GM21423 (cell line): Measurements from ENCODE around the gene TM4SF18.

Experiments
- ATAC-seq: cut with Tn5 transposase; IDR thresholded peaks from one replicate; pipeline ENCODE4 v1.9.1; 2021; ENCODE audit warnings: mild to moderate bottlenecking, moderate library complexity; ENCODE audit not compliant: unreplicated experiment

The TM4SF18 gene

GRCh38 chr3:149331396-149331795 is 2.0 kb downstream of the TM4SF18 start:
- no peak for ATAC-seq

GRCh38 chr3:149330609-149331331 is 2.7 kb downstream of the TM4SF18 start:
- no peak for ATAC-seq

- ATAC-seq, result no peak
Measured at GRCh38 chr3:149327156-149327555, 6.3 kb downstream of the TM4SF18 start.

- ATAC-seq, result no peak
Measured at GRCh38 chr3:149325581-149325980, 7.9 kb downstream of the TM4SF18 start.

GRCh38 chr3:149324332-149324731 is 9.1 kb downstream of the TM4SF18 start:
- no peak for ATAC-seq

GRCh38 chr3:149321640-149322039 is 11.8 kb downstream of the TM4SF18 start:
- ATAC-seq, result no peak

GRCh38 chr3:149321136-149321535 is 12.3 kb downstream of the TM4SF18 start:
- no peak for ATAC-seq

- no peak for ATAC-seq
Measured at GRCh38 chr3:149319750-149320149, 13.7 kb downstream of the TM4SF18 start.

- no peak for ATAC-seq
Measured at GRCh38 chr3:149317072-149317471, 16.4 kb downstream of the TM4SF18 start.

GRCh38 chr3:149316437-149316836 is 17.0 kb downstream of the TM4SF18 start:
- no peak for ATAC-seq

- no peak for ATAC-seq
Measured at GRCh38 chr3:149315694-149316093, 17.7 kb downstream of the TM4SF18 start.

- no peak for ATAC-seq
Measured at GRCh38 chr3:149314807-149315578, 18.4 kb downstream of the TM4SF18 start.

- no peak for ATAC-seq
Measured at GRCh38 chr3:149313542-149313941, 19.9 kb downstream of the TM4SF18 start.

- no peak for ATAC-seq
Measured at GRCh38 chr3:149310796-149311534, 22.5 kb downstream of the TM4SF18 start.

GRCh38 chr3:149307435-149307783 is 26.0 kb downstream of the TM4SF18 start:
- no peak for ATAC-seq

GRCh38 chr3:149306751-149307434 is 26.5 kb downstream of the TM4SF18 start:
- no peak for ATAC-seq

GRCh38 chr3:149305376-149305775 is 28.1 kb downstream of the TM4SF18 start:
- ATAC-seq, result no peak

- ATAC-seq, result peak; percentile 93
Measured at GRCh38 chr3:149299938-149300801, 33.3 kb downstream of the TM4SF18 start.

GRCh38 chr3:149296972-149297371 is 36.5 kb downstream of the TM4SF18 start:
- ATAC-seq, result no peak

GRCh38 chr3:149292666-149293065 is 40.8 kb downstream of the TM4SF18 start:
- no peak for ATAC-seq
